ENCODE data around the gene HSD11B2. TPM values are rescaled to one million over a fixed set of nuclear protein-coding genes. Genes with fewer than 3 reads are reported as not detected.

Gene HSD11B2
- total and polyA plus RNA-seq, 2 of the 8 experiments (the other 6 are each of a cell fraction or from before 2014, with no cell fraction given): 28.7 to 32.9 TPM

DNA sequence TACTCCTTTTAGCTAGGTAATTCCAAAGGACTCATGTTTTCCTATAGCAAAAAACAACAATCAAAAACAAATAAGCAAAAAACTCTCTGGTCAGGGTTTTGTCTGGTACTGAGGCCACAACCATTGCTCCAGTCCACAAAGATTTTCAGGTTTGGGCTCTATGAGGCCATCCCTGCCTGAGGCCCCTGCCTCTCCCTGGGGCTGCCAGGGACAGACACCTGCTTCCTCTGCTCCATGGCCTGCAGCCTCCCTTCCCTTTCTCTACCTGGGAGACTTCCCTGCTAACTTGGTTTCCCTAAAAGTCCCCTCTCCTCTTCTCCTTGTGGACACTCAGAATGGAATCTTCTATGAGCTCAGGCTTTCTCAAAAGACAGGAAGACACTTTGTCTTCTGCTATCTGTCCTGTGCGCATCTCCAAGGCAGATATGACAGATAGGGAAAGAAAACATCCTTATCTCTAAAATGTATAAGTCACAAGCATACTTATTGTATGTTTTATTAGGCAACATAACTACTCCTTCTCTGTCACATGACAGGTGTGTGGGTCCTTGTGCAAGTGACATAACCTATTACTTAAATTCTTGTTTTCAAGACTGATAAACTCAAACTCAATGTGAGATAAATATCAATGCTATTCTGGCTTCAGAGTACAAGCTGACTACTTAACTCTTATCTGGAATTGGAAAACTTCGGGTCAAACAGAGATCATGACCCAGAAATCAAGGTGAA is 13.4 kb upstream of the HSD11B2 start:
- Histone ChIP-seq H3K56ac (replicated peaks; ENCODE audit: insufficient read length, low read depth, low read length) (no peak overlapping the region), H3K4me2 (ENCODE audit: insufficient read depth in 1 of 2, low read depth in 2 of 2, low read length in 2 of 2) (no peak overlapping the region; a peak in 1 of 4 replicates), H3K4me3 (ENCODE audit: extremely low read depth in 1 of 4, insufficient read depth in 2 of 4, low read depth in 3 of 4, low read length in 4 of 4) (no peak overlapping the region), H3K36me3 (ENCODE audit: control insufficient read depth in 2 of 4, insufficient read depth in 4 of 4, low read length in 3 of 4) (no peaks in the 10 kb centered on the region), H3K27ac (ENCODE audit: low read depth, low read length) (no peak overlapping the region), H4K91ac (replicated peaks; ENCODE audit: insufficient read length, low read length) (no peak overlapping the region), H4K20me1 (replicated peaks in 1 of 2; ENCODE audit: control insufficient read depth in 1 of 2, insufficient read depth in 2 of 2, low read length in 2 of 2) (no peaks in the 10 kb centered on the region), H3K23ac (ENCODE audit: insufficient read length) (no peak overlapping the region), H3K4ac (replicated peaks; ENCODE audit: insufficient read length, low read depth, low read length) (no peak overlapping the region), H3K4me1 (replicated peaks in 1 of 4; ENCODE audit: control insufficient read depth in 3 of 4, insufficient read depth in 4 of 4, low read length in 3 of 4) (peaks cover under 1 to 17% (median 8%) of the 10 kb centered on the region in 4 experiments; a peak in 6 of 7 replicates), H2AFZ (ENCODE audit: low read length) (no peak overlapping the region), H3K79me2 (ENCODE audit: control insufficient read depth in 1 of 2, insufficient read depth in 2 of 2, low read length in 2 of 2) (no peaks in the 10 kb centered on the region), H3K23me2 (ENCODE audit: low read depth, low read length) (peaks cover 4% of the 10 kb centered on the region; the same call in 1 of the 2 replicates), H3K9me3 (ENCODE audit: insufficient read depth in 2 of 2, low read depth in 1 of 2, low read length in 1 of 2) (no peaks in the 10 kb centered on the region), H2BK120ac (replicated peaks; ENCODE audit: low read depth, low read length) (no peak overlapping the region), H2BK15ac (ENCODE audit: low read length) (no peak overlapping the region), H4K5ac (ENCODE audit: insufficient read length, low read depth, low read length) (no peak overlapping the region), H3K18ac (ENCODE audit: extremely low read depth, low read length) (no peak overlapping the region), H3K79me1 (ENCODE audit: low read depth, low read length) (no peaks in the 10 kb centered on the region; the same call in 1 of the 2 replicates), H2BK5ac (ENCODE audit: low read depth, low read length) (no peak overlapping the region), H3K27me3 (replicated peaks in 1 of 4; ENCODE audit: control insufficient read depth in 3 of 4, extremely low read depth in 1 of 4, insufficient read depth in 3 of 4, low read length in 3 of 4) (no peaks in the 10 kb centered on the region; a peak in 2 of 7 replicates), H2AK5ac (ENCODE audit: low read depth, low read length) (no peak overlapping the region), H4K8ac (ENCODE audit: extremely low read depth, insufficient read depth, low read length) (no peak overlapping the region), H2BK12ac (ENCODE audit: low read depth, low read length) (no peak overlapping the region; the same call in 1 of the 2 replicates), H3K9ac (replicated peaks in 1 of 4; ENCODE audit: extremely low read depth in 1 of 4, low read depth in 3 of 4, low read length in 3 of 4) (no peak overlapping the region), H3K14ac (ENCODE audit: insufficient read length) (no peak overlapping the region), H2BK20ac (ENCODE audit: low read length) (no peak overlapping the region)
- no peak for FAIRE-seq
- no peak for TF ChIP-seq USF2 (IDR thresholded peaks at IDR 0.05; ENCODE audit: low read length)
- no peak for TF ChIP-seq POLR2AphosphoS5 (IDR thresholded peaks at IDR 0.05; ENCODE audit: low read depth, low read length)
- POLR2A ChIA-PET (ENCODE audit: partially characterized antibody): interaction anchor here (1.3 kb wide), 3 partner anchors 9 to 19 kb away, joined by 3 to 5 read pairs (median 4); partner anchors contain the start of gene HSD11B2
- no peak for DNase-seq (ENCODE audit: low read depth in 1 of 2, low spot score in 2 of 2)
- CTCF ChIA-PET (ENCODE audit: partially characterized antibody): interaction anchor here (0.7 to 24.6 kb wide), 15 partner anchors 10 to 121 kb away, joined by 3 to 476 read pairs (median 6); partner anchors contain the start of genes KCTD19, LRRC36 and TPPP3
- WGBS, 2 experiments (ENCODE audit: extremely low coverage in 1 of 2, insufficient coverage in 1 of 2, insufficient read length in 1 of 2, insufficient replicate concordance in 2 of 2, low coverage in 1 of 2, low lambda C conversion rate in 2 of 2, missing lambda C conversion rate in 1 of 2): 90% methylated on average over 2 of the region's 2 CpGs; no CpG with 5 or more reads in 1 of the 2 experiments
